ENCODE results near the gene RHOB. TPM values are rescaled to one million over a fixed set of nuclear protein-coding genes. Genes with fewer than 3 reads are reported as not detected.
A peak's percentile ranks its signal among the peaks of the same experiment; 100 is the strongest.

RHOB gene
- total and polyA plus RNA-seq, 8 donors: 143 to 1,146 (median 424) TPM

DNA sequence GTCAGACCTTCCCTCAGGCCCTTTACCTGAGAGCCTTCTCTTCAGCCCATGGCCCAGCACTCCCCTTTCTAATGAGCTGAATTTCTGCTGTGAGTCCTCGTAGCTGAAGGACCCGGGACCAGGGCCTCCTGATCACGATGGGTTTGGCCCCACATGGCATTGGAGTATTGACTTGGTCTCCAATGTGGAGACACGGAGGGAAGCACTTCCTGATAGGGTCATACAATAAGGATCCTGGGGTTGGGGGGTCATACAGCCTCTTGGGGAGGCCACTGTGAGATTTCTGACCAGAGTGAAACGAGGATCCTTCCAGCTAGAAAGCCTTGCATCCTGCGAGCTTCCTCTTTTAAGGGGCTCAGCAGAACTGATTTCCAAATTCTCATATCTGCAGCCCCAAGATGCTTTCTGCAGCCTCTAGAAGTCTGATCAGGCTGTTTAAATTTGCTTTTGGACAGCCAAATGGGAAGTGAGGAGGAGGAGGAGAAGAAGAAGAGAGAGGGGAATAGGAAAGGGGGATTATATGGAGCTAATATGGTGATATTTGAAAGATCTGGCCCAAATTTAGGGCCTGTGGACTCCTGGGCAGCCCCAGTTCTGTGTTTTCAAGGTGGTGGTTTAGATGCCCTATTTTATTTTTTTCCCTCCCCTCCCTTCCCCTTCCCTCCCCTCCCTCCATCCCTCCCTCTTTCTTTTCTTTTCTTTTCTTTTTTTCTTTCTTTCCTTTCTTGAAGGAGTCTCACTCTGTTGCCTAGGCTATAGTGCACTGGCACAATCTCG is 38.9 kb downstream of the RHOB start:
- no peaks in the 10 kb centered on the region for H3K9me3 ChIP-seq
- peaks cover 0 to 31% (median 9%) of the 10 kb centered on the region in 4 donors for H3K4me1 ChIP-seq
- 73 to 90% (median 79%) methylated on average over 5 to 7 of the region's 7 CpGs for WGBS, 5 donors
- no peaks in the 10 kb centered on the region for H3K27me3 ChIP-seq
- no peak for DNase-seq
- TF ChIP-seq, protein P1, sequence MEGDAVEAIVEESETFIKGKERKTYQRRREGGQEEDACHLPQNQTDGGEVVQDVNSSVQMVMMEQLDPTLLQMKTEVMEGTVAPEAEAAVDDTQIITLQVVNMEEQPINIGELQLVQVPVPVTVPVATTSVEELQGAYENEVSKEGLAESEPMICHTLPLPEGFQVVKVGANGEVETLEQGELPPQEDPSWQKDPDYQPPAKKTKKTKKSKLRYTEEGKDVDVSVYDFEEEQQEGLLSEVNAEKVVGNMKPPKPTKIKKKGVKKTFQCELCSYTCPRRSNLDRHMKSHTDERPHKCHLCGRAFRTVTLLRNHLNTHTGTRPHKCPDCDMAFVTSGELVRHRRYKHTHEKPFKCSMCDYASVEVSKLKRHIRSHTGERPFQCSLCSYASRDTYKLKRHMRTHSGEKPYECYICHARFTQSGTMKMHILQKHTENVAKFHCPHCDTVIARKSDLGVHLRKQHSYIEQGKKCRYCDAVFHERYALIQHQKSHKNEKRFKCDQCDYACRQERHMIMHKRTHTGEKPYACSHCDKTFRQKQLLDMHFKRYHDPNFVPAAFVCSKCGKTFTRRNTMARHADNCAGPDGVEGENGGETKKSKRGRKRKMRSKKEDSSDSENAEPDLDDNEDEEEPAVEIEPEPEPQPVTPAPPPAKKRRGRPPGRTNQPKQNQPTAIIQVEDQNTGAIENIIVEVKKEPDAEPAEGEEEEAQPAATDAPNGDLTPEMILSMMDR (IDR thresholded peaks at IDR 0.05): no peak
- TF ChIP-seq POLR2A (IDR thresholded peaks at IDR 0.05): no peak
- no peak for TF ChIP-seq EP300 (IDR thresholded peaks at IDR 0.05)
- H3K4me3 ChIP-seq: no peak overlapping the region
- intact Hi-C loops (cut with DNase I; ENCODE audit: low total_unique reads): no loop called here
- H3K27ac ChIP-seq: no peak overlapping the region
- no peaks in the 10 kb centered on the region for H3K36me3 ChIP-seq

DNA sequence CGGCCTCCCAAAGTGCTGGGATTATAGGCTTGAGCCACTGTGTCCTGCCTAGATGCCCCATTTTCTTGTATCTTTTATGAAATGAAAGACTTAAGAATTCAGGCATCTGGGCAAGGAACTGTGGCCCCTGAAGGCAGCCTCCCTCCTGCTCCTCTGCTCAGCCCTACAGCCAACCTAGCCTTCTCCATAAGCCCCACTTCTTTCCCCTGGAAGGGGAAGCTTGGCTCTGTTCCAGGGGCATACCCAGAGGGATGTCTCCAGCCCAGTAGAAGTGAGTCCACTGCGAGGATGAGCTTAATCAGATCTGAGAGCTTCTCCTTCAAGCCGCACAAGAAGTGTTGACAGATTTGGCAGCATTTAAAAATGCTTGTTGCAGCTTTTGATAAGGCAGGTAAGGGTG is 39.7 kb downstream of the RHOB start:
- intact Hi-C loops (cut with DNase I; ENCODE audit: low total_unique reads): no loop called here
- DNase-seq: peak in 1 of 2 donors; percentile 16
- TF ChIP-seq EP300 (IDR thresholded peaks at IDR 0.05): no peak
- no peak for TF ChIP-seq POLR2A (IDR thresholded peaks at IDR 0.05)
- TF ChIP-seq, protein P1 (IDR thresholded peaks at IDR 0.05): no peak
- Histone ChIP-seq H3K27me3 (no peaks in the 10 kb centered on the region), H3K36me3 (no peaks in the 10 kb centered on the region), H3K9me3 (no peaks in the 10 kb centered on the region), H3K27ac (no peak overlapping the region), H3K4me3 (no peak overlapping the region), H3K4me1 (peaks cover 0 to 31% (median 9%) of the 10 kb centered on the region in 4 donors)
- WGBS, 5 donors: 79 to 96% (median 84%) methylated on average over 3 of the region's 3 CpGs

DNA sequence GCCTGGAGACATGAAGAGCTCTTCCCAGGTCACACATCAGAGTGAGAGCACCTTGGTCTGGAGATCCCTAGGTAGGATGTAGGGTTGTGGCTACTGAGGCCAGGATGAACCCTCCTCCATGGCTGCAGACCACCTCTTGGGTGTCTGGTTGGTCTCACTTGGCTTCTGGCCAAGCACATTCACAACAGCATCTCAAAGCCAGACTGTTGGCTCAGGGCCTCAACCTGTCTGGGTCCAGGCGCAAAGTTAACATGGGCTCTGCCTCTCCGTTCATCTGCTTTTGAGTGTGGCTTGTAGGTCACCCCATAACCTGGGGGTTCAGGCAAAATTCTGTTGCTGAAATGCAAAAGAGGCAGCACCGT is 40.1 kb downstream of the RHOB start:
- intact Hi-C loops (cut with DNase I; ENCODE audit: low total_unique reads): no loop called here
- Histone ChIP-seq H3K36me3 (no peaks in the 10 kb centered on the region), H3K4me3 (no peak overlapping the region), H3K9me3 (no peaks in the 10 kb centered on the region), H3K4me1 (peaks cover 0 to 33% (median 11%) of the 10 kb centered on the region in 4 donors), H3K27me3 (no peaks in the 10 kb centered on the region), H3K27ac (no peak overlapping the region)
- TF ChIP-seq, protein P1 (IDR thresholded peaks at IDR 0.05): no peak
- TF ChIP-seq POLR2AphosphoS5 (IDR thresholded peaks at IDR 0.05) (no peak), EP300 (IDR thresholded peaks at IDR 0.05) (no peak), POLR2A (IDR thresholded peaks at IDR 0.05) (no peak)
- peak in 1 of 2 donors; percentile 22 for DNase-seq
- 72 to 100% (median 81%) methylated on average over 3 of the region's 3 CpGs for WGBS, 5 donors

DNA sequence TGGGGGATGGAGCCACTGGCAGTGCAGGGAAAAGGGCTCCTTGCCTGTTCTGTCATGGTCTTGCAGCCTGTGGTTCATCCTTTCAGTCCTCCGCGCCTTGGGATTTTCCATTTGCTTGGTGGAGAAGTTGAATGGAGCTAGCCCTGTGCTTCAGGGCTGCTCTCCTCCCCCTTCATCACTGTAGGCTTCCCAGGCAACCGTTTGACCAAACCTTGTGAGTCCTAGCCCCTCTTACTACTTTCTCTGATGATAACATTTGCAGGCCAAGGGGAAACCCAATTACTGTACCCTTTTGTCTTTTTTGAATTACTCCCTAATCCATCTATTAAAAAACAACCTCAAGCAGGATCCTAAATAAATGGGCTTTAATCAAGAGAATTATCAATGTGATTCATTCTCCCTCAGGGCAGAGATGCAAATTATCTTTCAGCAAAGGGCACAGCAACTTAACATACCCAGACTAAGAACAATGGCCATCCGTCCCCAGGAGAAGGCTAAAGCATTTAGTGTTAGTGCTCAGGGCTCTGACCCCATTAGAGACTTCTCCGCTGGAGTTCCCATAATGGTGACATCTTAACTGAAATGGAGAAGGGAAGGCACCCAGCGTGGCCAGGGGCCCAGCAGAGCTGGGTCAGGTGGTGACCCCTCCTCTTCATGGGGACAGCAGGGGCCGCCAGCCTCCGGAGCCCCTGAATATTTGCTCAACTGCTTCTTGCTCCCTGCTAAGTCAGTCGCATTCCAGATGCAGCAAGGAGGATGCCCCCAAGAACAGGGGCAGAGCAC is 40.7 kb downstream of the RHOB start:
- H3K9me3 ChIP-seq: no peaks in the 10 kb centered on the region
- intact Hi-C loops (cut with DNase I; ENCODE audit: low total_unique reads): no loop called here
- H3K4me1 ChIP-seq: peaks cover 0 to 37% (median 13%) of the 10 kb centered on the region in 4 donors
- no peak for TF ChIP-seq POLR2A (IDR thresholded peaks at IDR 0.05)
- TF ChIP-seq POLR2AphosphoS5 (IDR thresholded peaks at IDR 0.05): no peak
- no peak for TF ChIP-seq EP300 (IDR thresholded peaks at IDR 0.05)
- TF ChIP-seq, protein P1 (IDR thresholded peaks at IDR 0.05): no peak
- peak overlapping the region in 1 of 5 donors; percentile 77 for H3K27ac ChIP-seq
- 84 to 94% (median 90%) methylated on average over 7 to 9 of the region's 9 CpGs for WGBS, 5 donors
- DNase-seq: peak in 1 of 2 donors; percentile 14
- H3K27me3 ChIP-seq: no peaks in the 10 kb centered on the region
- no peaks in the 10 kb centered on the region for H3K36me3 ChIP-seq
- H3K4me3 ChIP-seq: no peak overlapping the region
